T-helper 1 cell (primary cell): ENCODE results near the gene BCAS2.
"Not testable (repeated sequence)": the region's sequence is repeated elsewhere in the genome, so short reads cannot be mapped to it uniquely, and the experiment has no call there.

Experiments
- DNase-seq, 5 donors: peaks; one replicate each; pipeline ENCODE4 v3.0.0-alpha.2; 2012 to 2020
- total RNA-seq, 4 donors: gene quantifications; one replicate each; lab custom pipeline; 2026; lab: John Stamatoyannopoulos, UW

Gene BCAS2
- 108 to 155 (median 129) reads per million in 4 donors for total RNA-seq

- DNase-seq = peak; percentile 84 to 99 (median 92)
Observed at GRCh38 chr1:114581335-114582287, at the start of gene BCAS2. BCAS2 (minus strand) TSS chr1:114581615; CDS start chr1:114581591, 24 bp downstream.

- no peak for DNase-seq
Observed at GRCh38 chr1:114627107-114627506, 45.7 kb upstream of the BCAS2 start.

- DNase-seq = no peak
Observed at GRCh38 chr1:114623364-114623763, 41.9 kb upstream of the BCAS2 start.

- DNase-seq = no peak
Observed at GRCh38 chr1:114620419-114620818, 39.0 kb upstream of the BCAS2 start.

GRCh38 chr1:114618606-114619005 is 37.2 kb upstream of the BCAS2 start:
- DNase-seq = no peak

GRCh38 chr1:114610546-114611245 is 29.3 kb upstream of the BCAS2 start:
- DNase-seq = no peak

GRCh38 chr1:114609826-114610225 is 28.4 kb upstream of the BCAS2 start:
- no peak for DNase-seq

GRCh38 chr1:114609026-114609425 is 27.6 kb upstream of the BCAS2 start:
- no peak for DNase-seq

GRCh38 chr1:114607223-114607622 is 25.8 kb upstream of the BCAS2 start:
- no peak for DNase-seq

- DNase-seq = no peak
Observed at GRCh38 chr1:114597949-114598348, 16.5 kb upstream of the BCAS2 start.

GRCh38 chr1:114595602-114596001 is 14.2 kb upstream of the BCAS2 start:
- no peak for DNase-seq

GRCh38 chr1:114594046-114594445 is 12.6 kb upstream of the BCAS2 start:
- no peak for DNase-seq

GRCh38 chr1:114589122-114589521 is 7.7 kb upstream of the BCAS2 start:
- DNase-seq = no peak

- no peak for DNase-seq
Observed at GRCh38 chr1:114588196-114588689, 6.8 kb upstream of the BCAS2 start.

- DNase-seq = no peak
Observed at GRCh38 chr1:114587203-114587991, 6.0 kb upstream of the BCAS2 start.

- DNase-seq = no peak
Observed at GRCh38 chr1:114586513-114587047, 5.2 kb upstream of the BCAS2 start.

- no peak for DNase-seq
Observed at GRCh38 chr1:114585231-114585630, 3.8 kb upstream of the BCAS2 start.

- DNase-seq = no peak
Observed at GRCh38 chr1:114574365-114574764, 7.0 kb downstream of the BCAS2 start.

- DNase-seq = no peak
Observed at GRCh38 chr1:114564141-114564540, 17.3 kb downstream of the BCAS2 start.

- DNase-seq = not testable (repeated sequence)
Observed at GRCh38 chr1:114562978-114563510, 18.4 kb downstream of the BCAS2 start.

GRCh38 chr1:114561333-114561732 is 20.1 kb downstream of the BCAS2 start:
- no peak for DNase-seq

- DNase-seq = no peak
Observed at GRCh38 chr1:114559356-114559755, 22.1 kb downstream of the BCAS2 start.
